ENCODE measurements around the gene OTOL1. TPM values are rescaled to one million over a fixed set of nuclear protein-coding genes. Genes with fewer than 3 reads are reported as not detected.

The OTOL1 gene
- total RNA-seq, result not detected

- ATAC-seq (ENCODE audit: insufficient number of reproducible peaks, low FRiP score, low read depth) (no peak), DNase-seq (ENCODE audit: low spot score) (no peak)
- Histone ChIP-seq H3K4me3 (no peak within 1 kb of the TSS), H3K27me3 (replicated peaks; ENCODE audit: insufficient read depth) (no peaks in the 10 kb centered on the region), H3K36me3 (no peaks in the 10 kb centered on the region), H3K9me3 (peaks cover 2% of the 10 kb centered on the region), H3K27ac (no peak within 1 kb of the TSS), H3K4me1 (ENCODE audit: control insufficient read depth in 1 of 2, low read depth in 2 of 2) (no peaks in the 10 kb centered on the region)
- TF ChIP-seq CTCF (IDR thresholded peaks at IDR 0.05), result no peak
Measured at GRCh38 chr3:161496508-161496907, at the start of gene OTOL1. Gene OTOL1, plus strand, starts transcription at chr3:161496808. Its CDS starts 0 bp downstream, at chr3:161496808.

- Histone ChIP-seq H3K27ac (no peak overlapping the region), H3K4me1 (ENCODE audit: control insufficient read depth in 1 of 2, low read depth in 2 of 2) (no peaks in the 10 kb centered on the region), H3K27me3 (replicated peaks; ENCODE audit: insufficient read depth) (no peaks in the 10 kb centered on the region), H3K9me3 (no peaks in the 10 kb centered on the region), H3K4me3 (no peak overlapping the region), H3K36me3 (no peaks in the 10 kb centered on the region)
- DNase-seq (ENCODE audit: low spot score) (no peak), ATAC-seq (ENCODE audit: insufficient number of reproducible peaks, low FRiP score, low read depth) (no peak)
- no peak for TF ChIP-seq CTCF (IDR thresholded peaks at IDR 0.05)
Measured at GRCh38 chr3:161449785-161450184, 46.8 kb upstream of the OTOL1 start.

GRCh38 chr3:161452179-161452578 lies 44.4 kb upstream of the OTOL1 start:
- Histone ChIP-seq H3K4me3 (no peak overlapping the region), H3K27me3 (replicated peaks; ENCODE audit: insufficient read depth) (no peaks in the 10 kb centered on the region), H3K4me1 (ENCODE audit: control insufficient read depth in 1 of 2, low read depth in 2 of 2) (no peaks in the 10 kb centered on the region), H3K9me3 (peaks cover 2% of the 10 kb centered on the region), H3K36me3 (no peaks in the 10 kb centered on the region), H3K27ac (no peak overlapping the region)
- ATAC-seq (ENCODE audit: insufficient number of reproducible peaks, low FRiP score, low read depth) (no peak), DNase-seq (ENCODE audit: low spot score) (no peak)
- TF ChIP-seq CTCF (IDR thresholded peaks at IDR 0.05), result no peak

GRCh38 chr3:161454615-161455014 lies 42.0 kb upstream of the OTOL1 start:
- DNase-seq (ENCODE audit: low spot score) (no peak), ATAC-seq (ENCODE audit: insufficient number of reproducible peaks, low FRiP score, low read depth) (no peak)
- Histone ChIP-seq H3K27ac (no peak overlapping the region), H3K9me3 (peaks cover 2% of the 10 kb centered on the region), H3K36me3 (no peaks in the 10 kb centered on the region), H3K4me1 (ENCODE audit: control insufficient read depth in 1 of 2, low read depth in 2 of 2) (no peaks in the 10 kb centered on the region), H3K4me3 (no peak overlapping the region), H3K27me3 (replicated peaks; ENCODE audit: insufficient read depth) (no peaks in the 10 kb centered on the region)
- no peak for TF ChIP-seq CTCF (IDR thresholded peaks at IDR 0.05)

- Histone ChIP-seq H3K4me3 (no peak overlapping the region), H3K4me1 (ENCODE audit: control insufficient read depth in 1 of 2, low read depth in 2 of 2) (no peaks in the 10 kb centered on the region), H3K27ac (no peak overlapping the region), H3K36me3 (no peaks in the 10 kb centered on the region), H3K27me3 (replicated peaks; ENCODE audit: insufficient read depth) (no peaks in the 10 kb centered on the region), H3K9me3 (peaks cover 2% of the 10 kb centered on the region)
- no peak for TF ChIP-seq CTCF (IDR thresholded peaks at IDR 0.05)
- DNase-seq (ENCODE audit: low spot score), result no peak
- ATAC-seq (ENCODE audit: insufficient number of reproducible peaks, low FRiP score, low read depth), result no peak
Measured at GRCh38 chr3:161455962-161456361, 40.6 kb upstream of the OTOL1 start.
